CD14-positive monocyte (primary cell): ENCODE data around the gene ARHGDIA. TPM values are rescaled to one million over a fixed set of nuclear protein-coding genes. Genes with fewer than 3 reads are reported as not detected.

Experiments used
- DNase-seq, 3 donors: peaks; one replicate each; pipeline ENCODE4 v3.0.0-alpha.2; 2011 to 2022
- H2AFZ ChIP-seq: 2 replicates; pipeline ENCODE4 v1.6.0; 2012; ENCODE audit warnings: mild to moderate bottlenecking, low read depth, low read length, inconsistent platforms; ENCODE audit not compliant: insufficient read depth, poor library complexity, severe bottlenecking
- H3K27ac ChIP-seq, 2 donors: 1 replicate in 1 of 2; 2 replicates in 1 of 2; pipeline ENCODE4 v1.5.1; 2012 to 2013; ENCODE audit warnings: low read length in 2 of 2, control low read depth in 1 of 2, inconsistent platforms in 1 of 2, low read depth in 1 of 2, mild to moderate bottlenecking in 1 of 2
- H3K27me3 ChIP-seq, 2 donors: one replicate each; pipeline versions ENCODE4 v1.6.0 to v1.6.1; 2011 to 2013; ENCODE audit warnings: low read length in 2 of 2; ENCODE audit not compliant: control insufficient read depth in 2 of 2, insufficient read depth in 2 of 2
- H3K36me3 ChIP-seq, 2 donors: replicated peaks in 1 of 2; 1 replicate in 1 of 2; 2 replicates in 1 of 2; pipeline versions ENCODE4 v1.5.1 to v1.6.1; 2012 to 2013; ENCODE audit warnings: low read length in 2 of 2, control low read depth in 1 of 2, inconsistent platforms in 1 of 2, mild to moderate bottlenecking in 1 of 2; ENCODE audit not compliant: insufficient read depth in 2 of 2, control insufficient read depth in 1 of 2
- H3K4me1 ChIP-seq, 2 donors: 1 replicate in 1 of 2; 2 replicates in 1 of 2; pipeline versions ENCODE4 v1.5.1 to v1.6.1; 2012 to 2013; ENCODE audit warnings: low read length in 2 of 2, control low read depth in 1 of 2, inconsistent platforms in 1 of 2, mild to moderate bottlenecking in 1 of 2, moderate library complexity in 1 of 2; ENCODE audit not compliant: insufficient read depth in 2 of 2, control insufficient read depth in 1 of 2
- H3K4me2 ChIP-seq: replicated peaks from 2 replicates; pipeline ENCODE3; 2012; ENCODE audit warnings: low read length, moderate library complexity, mild to moderate bottlenecking; ENCODE audit not compliant: poor library complexity, severe bottlenecking; ENCODE audit errors: extremely low read depth
- H3K4me3 ChIP-seq, 3 experiments: fragments of 200-600 bp in 1 of 3; sonication (generic) in 1 of 3; replicated peaks in 1 of 3; 1 replicate in 2 of 3; 2 replicates in 1 of 3; pipeline ENCODE4 v1.5.1; 2011 to 2013; ENCODE audit warnings: low read length in 3 of 3, mild to moderate bottlenecking in 3 of 3, control low read depth in 2 of 3, low read depth in 2 of 3, inconsistent platforms in 1 of 3, moderate library complexity in 1 of 3
- H3K79me2 ChIP-seq: 2 replicates; pipeline ENCODE4 v1.6.0; 2012; ENCODE audit warnings: mild to moderate bottlenecking, control low read depth, inconsistent platforms, low read length, moderate library complexity; ENCODE audit not compliant: insufficient read depth
- H3K9ac ChIP-seq: 2 replicates; pipeline ENCODE4 v1.6.0; 2017; ENCODE audit warnings: low read length, mild to moderate bottlenecking; ENCODE audit not compliant: insufficient read depth, poor library complexity, severe bottlenecking
- H3K9me3 ChIP-seq, 2 donors: replicated peaks in 1 of 2; 1 replicate in 1 of 2; 2 replicates in 1 of 2; pipeline versions ENCODE4 v1.5.1 to v1.6.1; 2012 to 2013; ENCODE audit warnings: low read length in 2 of 2, control low read depth in 1 of 2; ENCODE audit not compliant: control insufficient read depth in 1 of 2, insufficient read depth in 1 of 2
- H4K20me1 ChIP-seq: 2 replicates; pipeline ENCODE4 v1.6.0; 2012; ENCODE audit warnings: mild to moderate bottlenecking, low read length, control low read depth, moderate library complexity; ENCODE audit not compliant: insufficient read depth
- H3K27ac Mint-ChIP-seq, 7 donors: one replicate each; pipeline ENCODE4 v1.8.0; 2020; ENCODE audit warnings: mild to moderate bottlenecking in 7 of 7, mixed read lengths in 7 of 7, moderate library complexity in 6 of 7, inconsistent platforms in 2 of 7
- H3K27me3 Mint-ChIP-seq, 3 donors: one replicate each; pipeline ENCODE4 v1.8.0; 2021 to 2022; ENCODE audit warnings: low read depth in 3 of 3, mild to moderate bottlenecking in 3 of 3, mixed read lengths in 3 of 3, moderate library complexity in 3 of 3, inconsistent platforms in 1 of 3
- H3K36me3 Mint-ChIP-seq, 2 donors: one replicate each; pipeline ENCODE4 v1.8.0; 2020; ENCODE audit warnings: mixed read lengths in 2 of 2, inconsistent platforms in 1 of 2, mild to moderate bottlenecking in 1 of 2
- H3K4me1 Mint-ChIP-seq: one replicate; pipeline ENCODE4 v1.8.0; 2020; ENCODE audit warnings: mild to moderate bottlenecking, mixed read lengths
- H3K4me3 Mint-ChIP-seq, 2 donors: one replicate each; pipeline ENCODE4 v1.8.0; 2020; ENCODE audit warnings: mild to moderate bottlenecking in 2 of 2, mixed read lengths in 2 of 2, moderate library complexity in 1 of 2
- H3K9me3 Mint-ChIP-seq, 7 donors: one replicate each; pipeline ENCODE4 v1.8.0; 2020 to 2022; ENCODE audit warnings: mixed read lengths in 7 of 7, mild to moderate bottlenecking in 6 of 7, moderate library complexity in 6 of 7, inconsistent platforms in 2 of 7
- CTCF ChIP-seq: fragments of 200-600 bp; IDR thresholded peaks from one replicate; pipeline ENCODE4 v1.8.0; 2022; ENCODE audit warnings: antibody characterized with exemption, mild to moderate bottlenecking
- WGBS: methylation state at CpG from one replicate; pipeline ENCODE4 v1.1.5; 2013; ENCODE audit warnings: missing lambda C conversion rate; ENCODE audit not compliant: insufficient coverage; 5-methylcytosine and 5-hydroxymethylcytosine counted together
- intact Hi-C, 2 donors: fragments of 100-400 bp; cut with micrococcal nuclease; formaldehyde crosslinking; loops; one replicate each; pipeline versions ENCODE4 v1.15.0 to v1.15.1; 2023
- polyA plus RNA-seq, 3 donors: library from polyadenylated mRNA; depleted of rRNA in 1 of 3; unstranded in 2 of 3; stranded (reverse) in 1 of 3; fragments of 300-500 nt in 2 of 3; fragments of >200 nt in 1 of 3; fragmentation: Illumina TruSeq in 2 of 3; gene quantifications; 1 replicate in 2 of 3; 2 replicates in 1 of 3; pipeline ENCODE4 v1.2.3, GENCODE V29; 2012 to 2021

Gene ARHGDIA
- polyA plus RNA-seq, 3 donors, result 86.3 to 477 (median 97.2) TPM

- no peak overlapping the region for H2AFZ ChIP-seq
- Mint-ChIP-seq H3K27ac (peak overlapping the region in 1 of 7 donors; percentile 4), H3K4me1 (peaks cover 2% of the 10 kb centered on the region), H3K9me3 (peaks cover 0 to 12% (median 0%) of the 10 kb centered on the region in 7 donors), H3K36me3 (peaks cover 58 to 70% of the 10 kb centered on the region in 2 donors), H3K27me3 (peaks cover 19 to 33% (median 21%) of the 10 kb centered on the region in 3 donors), H3K4me3 (peak overlapping the region in 1 of 2 donors; percentile 77)
- peaks cover 5% of the 10 kb centered on the region for H3K79me2 ChIP-seq
- peaks cover 43 to 57% of the 10 kb centered on the region in 2 donors for H3K36me3 ChIP-seq
- intact Hi-C loops, result no loop called here
- no peak overlapping the region for H3K27ac ChIP-seq
- H3K9me3 ChIP-seq, result no peaks in the 10 kb centered on the region
- H3K9ac ChIP-seq, result no peak overlapping the region
- H3K27me3 ChIP-seq, result peaks cover 3 to 20% of the 10 kb centered on the region in 2 donors
- no peak overlapping the region for H3K4me3 ChIP-seq
- 52% methylated on average over 19 of the region's 21 CpGs for WGBS
- no peak for DNase-seq
- peak overlapping the region; percentile 31 for H3K4me2 ChIP-seq
- TF ChIP-seq CTCF, result no peak
- peaks cover 0 to 12% of the 10 kb centered on the region in 2 donors for H3K4me1 ChIP-seq
- peaks cover 27% of the 10 kb centered on the region for H4K20me1 ChIP-seq
These were observed 30.3 kb upstream of the ARHGDIA start for GRCh38 chr17:81901167-81902022.

- Mint-ChIP-seq H3K4me3 (no peak overlapping the region), H3K4me1 (peaks cover 2% of the 10 kb centered on the region), H3K27ac (no peak overlapping the region), H3K9me3 (peaks cover 0 to 12% (median 0%) of the 10 kb centered on the region in 7 donors), H3K36me3 (peaks cover 59 to 74% of the 10 kb centered on the region in 2 donors), H3K27me3 (peaks cover 19 to 33% (median 21%) of the 10 kb centered on the region in 3 donors)
- Histone ChIP-seq H3K9me3 (no peaks in the 10 kb centered on the region), H2AFZ (no peak overlapping the region), H4K20me1 (peaks cover 27% of the 10 kb centered on the region), H3K9ac (no peak overlapping the region), H3K4me1 (peaks cover 0 to 12% of the 10 kb centered on the region in 2 donors), H3K79me2 (peaks cover 5% of the 10 kb centered on the region), H3K4me3 (no peak overlapping the region), H3K27me3 (peaks cover 3 to 20% of the 10 kb centered on the region in 2 donors), H3K36me3 (peaks cover 37 to 64% of the 10 kb centered on the region in 2 donors), H3K27ac (no peak overlapping the region), H3K4me2 (no peak overlapping the region)
- no peak for TF ChIP-seq CTCF
- WGBS, result 87% methylated on average over 13 of the region's 18 CpGs
- no peak for DNase-seq
- intact Hi-C loops, result no loop called here
These were observed 29.2 kb upstream of the ARHGDIA start for GRCh38 chr17:81900181-81900820.
